22Rv1 (cell line): ENCODE measurements around the gene DPP7.

ENCODE experiments used
- H3K27ac ChIP-seq: fragments of 450-650 bp; 2 replicates; pipeline ENCODE4 v1.5.1; 2017
- CTCF ChIP-seq: fragments of 450-650 bp; IDR thresholded peaks from 2 replicates; pipeline ENCODE4 v1.5.1; 2017; ENCODE audit warnings: mild to moderate bottlenecking
- ZFX ChIP-seq: fragments of 450-650 bp; IDR thresholded peaks from 2 replicates; pipeline ENCODE4 v1.6.1; 2017; ENCODE audit warnings: antibody characterized with exemption, borderline replicate concordance

The DPP7 gene

GRCh38 chr9:137160054-137160425, 45.5 kb upstream of the DPP7 start:
- TF ChIP-seq ZFX: no peak
- TF ChIP-seq CTCF: no peak

GRCh38 chr9:137159105-137160053, 44.8 kb upstream of the DPP7 start:
- TF ChIP-seq CTCF (no peak), ZFX (no peak)
- H3K27ac ChIP-seq: no peak overlapping the region

More at GRCh38 chr9:137160054-137160425, 45.5 kb upstream of the DPP7 start:
- no peak overlapping the region for H3K27ac ChIP-seq

GRCh38 chr9:137158625-137159024, 44.1 kb upstream of the DPP7 start:
- no peak for TF ChIP-seq ZFX
- H3K27ac ChIP-seq: no peak overlapping the region

- TF ChIP-seq ZFX: no peak
- 0 out of 2 replicates have a peak overlapping the region, but pooled peaks have one; percentile 23 for H3K27ac ChIP-seq
Measured at GRCh38 chr9:137157618-137158415, 43.3 kb upstream of the DPP7 start.

GRCh38 chr9:137156567-137157375, 42.2 kb upstream of the DPP7 start:
- TF ChIP-seq CTCF (no peak), ZFX (no peak)
- H3K27ac ChIP-seq: 0 out of 2 replicates have a peak overlapping the region, but pooled peaks have one; percentile 23

- TF ChIP-seq CTCF: no peak
- no peak for TF ChIP-seq ZFX
- no peak overlapping the region for H3K27ac ChIP-seq
Measured at GRCh38 chr9:137152844-137153405, 38.4 kb upstream of the DPP7 start.

DNA sequence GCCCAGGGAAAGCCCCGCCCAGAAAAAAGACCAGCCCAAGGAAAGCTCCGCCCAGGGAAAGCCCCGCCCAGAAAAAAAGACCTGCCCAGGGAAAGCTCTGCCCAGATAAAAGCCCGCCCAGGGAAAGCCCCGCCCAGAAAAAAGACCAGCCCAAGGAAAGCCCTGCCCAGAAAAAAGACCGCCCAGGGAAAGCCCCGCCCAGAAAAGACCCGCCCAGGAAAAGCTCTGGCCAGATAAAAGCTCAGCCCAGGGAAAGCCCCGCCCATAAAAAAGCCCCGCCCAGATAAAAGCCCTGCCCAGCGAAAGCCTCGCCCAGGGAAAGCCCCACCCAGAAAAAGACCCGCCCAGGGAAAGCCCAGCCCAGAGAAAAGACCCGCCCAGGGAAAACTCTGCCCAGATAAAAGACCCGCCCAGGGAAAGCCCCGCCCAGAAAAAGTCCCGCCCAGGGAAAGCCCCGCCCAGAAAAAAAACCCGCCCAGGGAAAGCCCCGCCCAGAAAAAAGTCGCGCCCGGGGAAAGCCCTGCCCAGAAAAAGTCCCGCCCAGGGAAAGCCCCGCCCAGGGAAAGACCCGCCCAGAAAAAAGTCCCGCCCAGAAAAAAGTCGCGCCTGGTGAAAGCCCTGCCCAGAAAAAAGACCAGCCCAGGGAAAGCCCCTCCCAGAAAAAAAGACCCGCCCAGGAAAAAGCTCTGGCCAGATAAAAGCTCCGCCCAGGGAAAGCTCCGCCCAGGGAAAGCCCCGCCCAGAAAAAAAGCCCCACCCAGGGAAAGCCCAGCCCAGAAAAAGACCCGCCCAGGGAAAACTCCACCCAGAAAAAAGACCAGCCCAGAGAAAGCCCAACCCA, 36.3 kb upstream of the DPP7 start:
- TF ChIP-seq CTCF (no peak), ZFX (no peak)
- peak overlapping the region; percentile 81 for H3K27ac ChIP-seq
